Coronary artery (tissue), 2 donors: ENCODE data around the gene HBD.

Source experiments
- DNase-seq: peaks from one replicate; pipeline ENCODE4 v3.0.0-alpha.2; 2017; ENCODE audit warnings: low spot score
- H3K27ac ChIP-seq, 2 donors: fragments of 200-600 bp; sonication (generic); one replicate each; pipeline ENCODE4 v1.5.1; 2016 to 2019
- H3K4me3 ChIP-seq: fragments of 200-600 bp; sonication (generic); 2 replicates; pipeline ENCODE4 v1.5.1; 2016; ENCODE audit warnings: mild to moderate bottlenecking, moderate library complexity
- TF ChIP-seq, protein P1 (sequence below): fragments of 200-600 bp; sonication (generic); IDR thresholded peaks from one replicate; pipeline ENCODE4 v1.5.1; 2019; ENCODE audit warnings: antibody characterized with exemption

Gene HBD

DNA sequence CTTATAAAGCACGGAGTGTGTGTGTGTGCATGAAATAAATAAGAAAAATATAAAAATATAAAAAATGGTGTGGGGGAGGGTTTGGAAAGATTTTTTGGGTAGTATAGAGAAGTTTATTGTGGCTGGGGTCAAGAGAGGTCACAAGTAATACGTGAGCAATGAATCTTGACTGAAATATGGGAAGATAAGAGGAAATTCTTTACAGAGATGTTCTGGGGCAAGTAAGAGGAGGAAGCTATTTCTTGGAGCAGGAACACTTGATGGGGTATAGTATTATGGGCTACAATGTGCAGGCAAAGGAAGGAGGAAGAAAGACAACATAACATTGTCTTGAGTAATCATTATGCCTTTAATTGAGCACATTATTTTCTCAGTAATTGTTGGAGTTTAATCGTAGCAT, 2.1 kb downstream of the HBD start:
- TF ChIP-seq, protein P1, sequence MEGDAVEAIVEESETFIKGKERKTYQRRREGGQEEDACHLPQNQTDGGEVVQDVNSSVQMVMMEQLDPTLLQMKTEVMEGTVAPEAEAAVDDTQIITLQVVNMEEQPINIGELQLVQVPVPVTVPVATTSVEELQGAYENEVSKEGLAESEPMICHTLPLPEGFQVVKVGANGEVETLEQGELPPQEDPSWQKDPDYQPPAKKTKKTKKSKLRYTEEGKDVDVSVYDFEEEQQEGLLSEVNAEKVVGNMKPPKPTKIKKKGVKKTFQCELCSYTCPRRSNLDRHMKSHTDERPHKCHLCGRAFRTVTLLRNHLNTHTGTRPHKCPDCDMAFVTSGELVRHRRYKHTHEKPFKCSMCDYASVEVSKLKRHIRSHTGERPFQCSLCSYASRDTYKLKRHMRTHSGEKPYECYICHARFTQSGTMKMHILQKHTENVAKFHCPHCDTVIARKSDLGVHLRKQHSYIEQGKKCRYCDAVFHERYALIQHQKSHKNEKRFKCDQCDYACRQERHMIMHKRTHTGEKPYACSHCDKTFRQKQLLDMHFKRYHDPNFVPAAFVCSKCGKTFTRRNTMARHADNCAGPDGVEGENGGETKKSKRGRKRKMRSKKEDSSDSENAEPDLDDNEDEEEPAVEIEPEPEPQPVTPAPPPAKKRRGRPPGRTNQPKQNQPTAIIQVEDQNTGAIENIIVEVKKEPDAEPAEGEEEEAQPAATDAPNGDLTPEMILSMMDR, result no peak
- DNase-seq, result no peak
- H3K27ac ChIP-seq, result no peak overlapping the region
- no peak overlapping the region for H3K4me3 ChIP-seq

DNA sequence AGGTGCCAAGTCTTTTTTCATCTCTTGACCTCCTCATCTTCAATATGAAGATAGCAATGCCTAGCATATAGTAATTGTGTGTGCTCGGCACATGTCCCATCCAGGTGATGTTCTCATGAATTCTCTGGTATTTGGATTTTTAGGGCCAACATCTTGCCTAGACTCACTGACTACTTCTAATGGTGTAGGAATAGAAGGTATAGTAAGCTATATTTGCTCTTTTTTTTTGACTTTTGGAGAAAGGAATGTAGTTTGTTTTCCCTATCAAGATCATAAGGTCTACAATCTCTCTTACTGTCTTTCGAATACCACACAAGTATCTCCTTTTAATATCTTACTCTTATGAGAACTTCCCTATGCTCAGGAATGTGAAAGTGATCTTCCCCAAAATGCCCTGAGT, 3.2 kb downstream of the HBD start:
- DNase-seq, result no peak
- H3K4me3 ChIP-seq, result no peak overlapping the region
- TF ChIP-seq, protein P1, result no peak
- no peak overlapping the region for H3K27ac ChIP-seq

DNA sequence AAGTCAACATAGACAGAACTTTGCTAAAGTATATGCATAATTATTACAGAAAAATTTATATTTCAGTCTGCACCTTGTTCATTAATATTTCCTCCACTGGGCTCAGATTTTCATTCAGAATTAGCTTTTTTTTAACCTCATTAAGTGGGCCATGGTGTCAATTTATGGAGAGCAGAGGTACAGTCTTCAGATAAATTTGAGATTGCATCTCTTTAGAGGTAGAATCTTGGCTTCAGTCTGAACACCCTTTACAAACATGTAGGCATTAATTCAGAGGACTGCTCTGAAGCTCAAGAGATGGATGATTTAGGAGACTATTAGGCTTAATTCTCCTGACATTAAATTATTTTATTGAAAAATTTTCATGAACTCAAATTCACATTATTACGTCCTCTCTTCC, 4.0 kb downstream of the HBD start:
- no peak overlapping the region for H3K27ac ChIP-seq
- no peak for DNase-seq
- TF ChIP-seq, protein P1, result no peak
- no peak overlapping the region for H3K4me3 ChIP-seq

DNA sequence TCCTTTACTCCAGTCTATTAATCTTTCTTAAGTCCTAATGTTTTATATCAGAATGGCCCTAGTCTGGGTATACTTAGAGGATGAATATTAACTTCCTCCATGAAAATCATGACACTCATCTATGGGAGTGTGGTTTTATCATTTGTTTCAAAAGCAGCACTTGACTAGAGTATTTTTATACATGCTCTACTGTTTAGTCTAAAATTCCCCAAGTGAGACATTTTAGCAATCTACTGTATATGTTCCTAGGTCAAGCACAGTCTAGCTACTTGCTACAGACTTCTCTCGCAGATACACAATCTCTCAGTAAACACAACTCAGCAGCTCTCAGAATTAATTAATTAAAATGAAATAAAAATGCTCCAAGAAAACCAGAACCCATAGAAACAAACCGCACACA, 4.5 kb downstream of the HBD start:
- Histone ChIP-seq H3K27ac (no peak overlapping the region), H3K4me3 (no peak overlapping the region)
- TF ChIP-seq, protein P1, result no peak
- DNase-seq, result no peak

DNA sequence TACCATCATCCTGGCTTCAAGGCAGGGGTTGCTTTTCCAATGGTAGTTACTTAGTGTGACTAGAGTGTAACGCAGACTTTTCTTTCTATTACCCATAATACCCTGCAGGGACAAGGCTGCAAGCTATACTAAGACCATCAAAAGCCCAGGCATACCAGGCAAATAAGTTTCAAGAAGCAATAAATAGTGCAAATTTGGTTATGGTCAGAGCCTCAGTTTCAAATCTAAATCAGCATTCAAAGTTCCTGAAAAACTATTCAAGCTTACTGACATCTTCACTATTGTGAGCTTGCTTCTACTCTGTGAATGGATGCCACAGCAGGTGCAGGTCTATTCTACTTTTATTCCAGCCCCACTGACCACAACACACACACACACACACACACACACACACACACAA, 4.9 kb downstream of the HBD start:
- Histone ChIP-seq H3K4me3 (no peak overlapping the region), H3K27ac (no peak overlapping the region)
- no peak for DNase-seq
- TF ChIP-seq, protein P1, result no peak

DNA sequence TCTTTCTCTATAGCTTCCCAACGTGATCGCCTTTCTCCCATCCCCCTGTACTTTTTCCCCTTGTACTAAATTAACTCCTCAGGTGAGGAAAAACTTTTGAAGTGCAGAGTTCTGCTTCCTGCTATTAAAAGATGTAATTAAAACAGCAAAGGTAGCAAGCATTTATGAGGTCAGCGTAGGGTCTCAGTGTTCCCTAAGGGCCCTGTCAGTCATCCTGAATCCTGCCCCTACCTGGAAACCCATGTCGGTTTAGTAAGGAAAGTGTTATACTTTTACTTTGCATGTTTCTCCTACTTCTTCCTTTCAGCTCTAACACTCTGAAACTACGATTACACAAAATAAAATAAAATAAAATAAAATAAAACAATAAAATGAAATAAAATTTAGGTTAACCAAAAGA, 6.2 kb downstream of the HBD start:
- DNase-seq, result no peak
- TF ChIP-seq, protein P1, result no peak
- Histone ChIP-seq H3K4me3 (no peak overlapping the region), H3K27ac (no peak overlapping the region)

DNA sequence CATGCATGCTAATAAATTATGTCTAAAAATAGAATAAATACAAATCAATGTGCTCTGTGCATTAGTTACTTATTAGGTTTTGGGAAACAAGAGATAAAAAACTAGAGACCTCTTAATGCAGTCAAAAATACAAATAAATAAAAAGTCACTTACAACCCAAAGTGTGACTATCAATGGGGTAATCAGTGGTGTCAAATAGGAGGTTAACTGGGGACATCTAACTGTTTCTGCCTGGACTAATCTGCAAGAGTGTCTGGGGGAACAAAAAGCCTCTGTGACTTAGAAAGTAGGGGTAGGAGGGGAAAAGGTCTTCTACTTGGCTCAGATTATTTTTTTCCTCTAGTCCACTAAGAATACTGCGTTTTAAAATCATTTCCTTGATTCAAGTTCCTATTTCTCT, 6.6 kb downstream of the HBD start:
- no peak overlapping the region for H3K4me3 ChIP-seq
- DNase-seq, result no peak
- no peak overlapping the region for H3K27ac ChIP-seq
- TF ChIP-seq, protein P1, result no peak
